Measurements from ENCODE around the gene NEURL1. TPM values are rescaled to one million over a fixed set of nuclear protein-coding genes. Genes with fewer than 3 reads are reported as not detected.

The NEURL1 gene
- polyA plus RNA-seq, 3 donors: 3.0 to 17.2 (median 3.3) TPM

DNA sequence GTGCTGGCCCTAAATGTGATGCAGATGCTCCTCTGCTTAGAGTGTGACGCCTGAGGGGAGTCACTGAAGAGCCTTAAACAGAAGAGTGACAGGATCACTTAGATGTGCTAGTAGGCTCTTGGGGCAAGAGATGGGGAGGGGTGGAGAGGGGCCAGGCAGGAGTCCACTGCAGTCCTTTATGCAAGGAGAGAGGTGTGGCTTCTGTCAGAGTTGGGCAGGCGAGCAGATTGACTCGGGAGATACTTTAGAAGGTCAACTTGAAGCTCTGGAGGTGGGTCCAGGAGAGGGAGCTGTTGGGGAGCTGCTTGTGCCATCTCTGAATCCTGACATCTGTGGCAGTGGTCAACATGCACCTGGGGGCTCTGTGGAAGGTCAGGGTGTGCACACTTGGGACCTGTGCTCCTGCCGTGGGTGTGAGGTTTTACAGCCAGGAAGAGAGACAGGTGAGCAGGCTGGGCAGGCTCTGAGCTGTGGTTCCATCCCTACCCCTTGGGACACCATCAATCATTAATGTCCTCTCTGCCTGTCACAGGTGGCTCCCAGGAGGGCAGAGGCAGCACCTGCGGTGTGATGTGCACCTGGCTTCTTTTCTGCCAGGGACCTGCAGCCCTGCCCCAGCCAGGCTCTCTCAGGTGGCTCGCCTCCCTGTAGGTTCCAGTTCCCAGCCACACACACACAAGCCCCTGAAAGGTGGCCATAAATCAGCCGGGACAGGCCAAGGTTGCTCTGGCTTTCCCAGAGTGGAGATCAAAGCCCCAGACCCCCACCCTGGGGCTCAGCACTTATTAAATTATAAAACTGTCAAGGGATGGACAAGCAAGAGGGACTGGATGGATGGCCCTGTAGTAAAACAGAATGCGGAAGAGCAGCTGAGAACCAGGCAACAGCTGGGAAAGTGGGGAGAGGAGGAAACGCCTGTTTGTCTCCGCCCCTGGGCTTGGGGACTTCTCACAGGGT lies 14.0 kb downstream of the NEURL1 start:
- H3K4me1 ChIP-seq (ENCODE audit: control insufficient read depth in 1 of 2, insufficient read depth in 2 of 2, low read length in 2 of 2): peaks cover 0 to 5% of the 10 kb centered on the region in 2 donors
- Mint-ChIP-seq H3K4me1 (peaks cover 9% of the 10 kb centered on the region), H3K27ac (peak overlapping the region in 1 of 7 donors; percentile 37), H3K4me3 (no peak overlapping the region), H3K36me3 (no peaks in the 10 kb centered on the region), H3K9me3 (no peaks in the 10 kb centered on the region), H3K27me3 (ENCODE audit: low read depth in 3 of 3) (peaks cover 2 to 10% (median 7%) of the 10 kb centered on the region in 3 donors)
- no peak overlapping the region for H2AFZ ChIP-seq (ENCODE audit: insufficient read depth, low read depth, low read length, poor library complexity, severe bottlenecking)
- H3K4me3 ChIP-seq (replicated peaks in 1 of 3; ENCODE audit: low read depth in 2 of 3, low read length in 3 of 3): no peak overlapping the region
- TF ChIP-seq, protein P1, sequence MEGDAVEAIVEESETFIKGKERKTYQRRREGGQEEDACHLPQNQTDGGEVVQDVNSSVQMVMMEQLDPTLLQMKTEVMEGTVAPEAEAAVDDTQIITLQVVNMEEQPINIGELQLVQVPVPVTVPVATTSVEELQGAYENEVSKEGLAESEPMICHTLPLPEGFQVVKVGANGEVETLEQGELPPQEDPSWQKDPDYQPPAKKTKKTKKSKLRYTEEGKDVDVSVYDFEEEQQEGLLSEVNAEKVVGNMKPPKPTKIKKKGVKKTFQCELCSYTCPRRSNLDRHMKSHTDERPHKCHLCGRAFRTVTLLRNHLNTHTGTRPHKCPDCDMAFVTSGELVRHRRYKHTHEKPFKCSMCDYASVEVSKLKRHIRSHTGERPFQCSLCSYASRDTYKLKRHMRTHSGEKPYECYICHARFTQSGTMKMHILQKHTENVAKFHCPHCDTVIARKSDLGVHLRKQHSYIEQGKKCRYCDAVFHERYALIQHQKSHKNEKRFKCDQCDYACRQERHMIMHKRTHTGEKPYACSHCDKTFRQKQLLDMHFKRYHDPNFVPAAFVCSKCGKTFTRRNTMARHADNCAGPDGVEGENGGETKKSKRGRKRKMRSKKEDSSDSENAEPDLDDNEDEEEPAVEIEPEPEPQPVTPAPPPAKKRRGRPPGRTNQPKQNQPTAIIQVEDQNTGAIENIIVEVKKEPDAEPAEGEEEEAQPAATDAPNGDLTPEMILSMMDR (IDR thresholded peaks at IDR 0.05): no peak
- no peaks in the 10 kb centered on the region for H3K27me3 ChIP-seq (ENCODE audit: control insufficient read depth in 2 of 2, insufficient read depth in 2 of 2, low read length in 2 of 2)
- no peaks in the 10 kb centered on the region for H3K36me3 ChIP-seq (replicated peaks in 1 of 2; ENCODE audit: control insufficient read depth in 1 of 2, insufficient read depth in 2 of 2, low read length in 2 of 2)
- 92% methylated on average over 6 of the region's 10 CpGs for WGBS (ENCODE audit: insufficient coverage)
- intact Hi-C loops (cut with micrococcal nuclease): no loop called here
- no peaks in the 10 kb centered on the region for H3K9me3 ChIP-seq (replicated peaks in 1 of 2; ENCODE audit: control insufficient read depth in 1 of 2, insufficient read depth in 1 of 2, low read length in 2 of 2)
- H4K20me1 ChIP-seq (ENCODE audit: insufficient read depth, low read length): no peaks in the 10 kb centered on the region
- no peaks in the 10 kb centered on the region for H3K79me2 ChIP-seq (ENCODE audit: insufficient read depth, low read length)
- no peak overlapping the region for H3K9ac ChIP-seq (ENCODE audit: insufficient read depth, low read length, poor library complexity, severe bottlenecking)
- DNase-seq: no peak
- H3K27ac ChIP-seq (ENCODE audit: low read depth in 1 of 2, low read length in 2 of 2): no peak overlapping the region
- no peak overlapping the region for H3K4me2 ChIP-seq (replicated peaks; ENCODE audit: extremely low read depth, low read length, poor library complexity, severe bottlenecking)

DNA sequence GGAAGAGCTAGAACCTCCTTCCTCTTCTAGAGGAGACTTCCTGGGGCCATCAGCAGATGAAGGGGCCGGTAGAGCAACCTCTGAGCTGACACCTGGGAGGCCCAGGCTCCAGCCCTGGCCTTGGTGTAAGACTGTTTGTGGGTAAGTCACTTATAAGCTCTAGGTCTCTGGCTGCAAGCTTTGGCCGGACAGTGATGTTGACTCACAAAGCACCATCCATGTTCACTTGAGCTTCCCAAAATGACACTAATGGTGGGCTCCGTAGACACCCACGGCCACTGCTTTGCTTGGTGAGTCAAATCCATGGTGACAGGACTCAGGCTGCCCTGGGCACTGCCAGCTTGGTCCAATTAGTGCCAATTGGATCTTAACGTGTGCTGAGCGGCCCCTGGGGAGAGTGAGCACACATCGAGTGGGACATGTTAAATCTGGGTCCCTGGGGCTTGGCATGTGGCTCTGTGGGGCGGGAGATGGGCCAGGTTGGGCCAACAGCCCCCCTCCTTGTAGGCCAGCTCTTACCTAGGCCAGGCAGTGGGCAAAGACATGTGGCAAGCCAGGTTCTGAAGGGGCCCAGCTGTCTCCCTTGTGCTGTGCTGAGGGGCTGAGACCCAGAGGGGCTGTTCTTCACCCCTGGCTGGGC lies 16.7 kb downstream of the NEURL1 start:
- Histone ChIP-seq H3K9me3 (replicated peaks in 1 of 2; ENCODE audit: control insufficient read depth in 1 of 2, insufficient read depth in 1 of 2, low read length in 2 of 2) (no peaks in the 10 kb centered on the region), H3K79me2 (ENCODE audit: insufficient read depth, low read length) (no peaks in the 10 kb centered on the region), H3K9ac (ENCODE audit: insufficient read depth, low read length, poor library complexity, severe bottlenecking) (no peak overlapping the region), H4K20me1 (ENCODE audit: insufficient read depth, low read length) (no peaks in the 10 kb centered on the region), H3K27ac (ENCODE audit: low read depth in 1 of 2, low read length in 2 of 2) (no peak overlapping the region), H3K4me3 (replicated peaks in 1 of 3; ENCODE audit: low read depth in 2 of 3, low read length in 3 of 3) (no peak overlapping the region), H2AFZ (ENCODE audit: insufficient read depth, low read depth, low read length, poor library complexity, severe bottlenecking) (no peak overlapping the region), H3K36me3 (replicated peaks in 1 of 2; ENCODE audit: control insufficient read depth in 1 of 2, insufficient read depth in 2 of 2, low read length in 2 of 2) (no peaks in the 10 kb centered on the region), H3K27me3 (ENCODE audit: control insufficient read depth in 2 of 2, insufficient read depth in 2 of 2, low read length in 2 of 2) (no peaks in the 10 kb centered on the region), H3K4me1 (ENCODE audit: control insufficient read depth in 1 of 2, insufficient read depth in 2 of 2, low read length in 2 of 2) (peaks cover 1 to 5% of the 10 kb centered on the region in 2 donors), H3K4me2 (replicated peaks; ENCODE audit: extremely low read depth, low read length, poor library complexity, severe bottlenecking) (no peak overlapping the region)
- WGBS (ENCODE audit: insufficient coverage): 92% methylated on average over 6 of the region's 8 CpGs
- no peaks in the 10 kb centered on the region for H3K36me3 Mint-ChIP-seq
- no peak overlapping the region for H3K4me3 Mint-ChIP-seq
- H3K9me3 Mint-ChIP-seq: no peaks in the 10 kb centered on the region
- no peak overlapping the region for H3K27ac Mint-ChIP-seq
- peaks cover 4% of the 10 kb centered on the region for H3K4me1 Mint-ChIP-seq
- no peak for DNase-seq
- intact Hi-C loops (cut with micrococcal nuclease): no loop called here
- TF ChIP-seq, protein P1 (IDR thresholded peaks at IDR 0.05): no peak
- H3K27me3 Mint-ChIP-seq (ENCODE audit: low read depth in 3 of 3): peaks cover 0 to 5% (median 3%) of the 10 kb centered on the region in 3 donors
